ENCODE data around the gene RTP4. TPM values are rescaled to one million over a fixed set of nuclear protein-coding genes. Genes with fewer than 3 reads are reported as not detected.

RTP4 gene
- total RNA-seq, 1 donor from 2014 or later = not detected

DNA sequence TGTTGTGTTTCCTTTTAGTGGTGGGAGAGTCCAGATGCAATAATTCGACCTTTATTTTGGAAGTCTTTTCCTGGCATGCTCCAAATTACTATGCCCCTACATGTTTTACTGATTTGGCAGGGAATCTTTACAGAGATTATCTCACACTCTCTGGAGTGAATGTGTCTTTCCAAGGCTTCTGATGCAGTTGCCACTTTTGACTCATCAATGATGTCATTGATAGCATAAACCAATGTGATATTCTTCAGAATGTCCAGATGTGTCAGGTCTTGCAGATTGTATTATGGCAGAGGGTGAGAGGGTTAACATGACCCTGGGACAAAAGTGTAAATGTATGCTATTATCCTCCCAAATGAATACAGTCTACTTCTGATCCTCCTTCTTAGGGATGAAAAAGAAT, 9.7 kb downstream of the RTP4 start:
- no peak for DNase-seq
- no peak overlapping the region for H3K27ac Mint-ChIP-seq (ENCODE audit: unreplicated experiment)
- H3K9me3 Mint-ChIP-seq (ENCODE audit: unreplicated experiment) = peaks cover 2% of the 10 kb centered on the region
- no peak overlapping the region for H3K4me3 Mint-ChIP-seq (ENCODE audit: unreplicated experiment)
- no peaks in the 10 kb centered on the region for H3K36me3 Mint-ChIP-seq (ENCODE audit: unreplicated experiment)
- TF ChIP-seq, protein P1, sequence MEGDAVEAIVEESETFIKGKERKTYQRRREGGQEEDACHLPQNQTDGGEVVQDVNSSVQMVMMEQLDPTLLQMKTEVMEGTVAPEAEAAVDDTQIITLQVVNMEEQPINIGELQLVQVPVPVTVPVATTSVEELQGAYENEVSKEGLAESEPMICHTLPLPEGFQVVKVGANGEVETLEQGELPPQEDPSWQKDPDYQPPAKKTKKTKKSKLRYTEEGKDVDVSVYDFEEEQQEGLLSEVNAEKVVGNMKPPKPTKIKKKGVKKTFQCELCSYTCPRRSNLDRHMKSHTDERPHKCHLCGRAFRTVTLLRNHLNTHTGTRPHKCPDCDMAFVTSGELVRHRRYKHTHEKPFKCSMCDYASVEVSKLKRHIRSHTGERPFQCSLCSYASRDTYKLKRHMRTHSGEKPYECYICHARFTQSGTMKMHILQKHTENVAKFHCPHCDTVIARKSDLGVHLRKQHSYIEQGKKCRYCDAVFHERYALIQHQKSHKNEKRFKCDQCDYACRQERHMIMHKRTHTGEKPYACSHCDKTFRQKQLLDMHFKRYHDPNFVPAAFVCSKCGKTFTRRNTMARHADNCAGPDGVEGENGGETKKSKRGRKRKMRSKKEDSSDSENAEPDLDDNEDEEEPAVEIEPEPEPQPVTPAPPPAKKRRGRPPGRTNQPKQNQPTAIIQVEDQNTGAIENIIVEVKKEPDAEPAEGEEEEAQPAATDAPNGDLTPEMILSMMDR (IDR thresholded peaks at IDR 0.05; ENCODE audit: partially characterized antibody, unreplicated experiment) = no peak
- H3K4me1 Mint-ChIP-seq (ENCODE audit: low read depth, unreplicated experiment) = peaks cover 7% of the 10 kb centered on the region
- peaks cover 2% of the 10 kb centered on the region for H3K27me3 Mint-ChIP-seq (ENCODE audit: unreplicated experiment)

DNA sequence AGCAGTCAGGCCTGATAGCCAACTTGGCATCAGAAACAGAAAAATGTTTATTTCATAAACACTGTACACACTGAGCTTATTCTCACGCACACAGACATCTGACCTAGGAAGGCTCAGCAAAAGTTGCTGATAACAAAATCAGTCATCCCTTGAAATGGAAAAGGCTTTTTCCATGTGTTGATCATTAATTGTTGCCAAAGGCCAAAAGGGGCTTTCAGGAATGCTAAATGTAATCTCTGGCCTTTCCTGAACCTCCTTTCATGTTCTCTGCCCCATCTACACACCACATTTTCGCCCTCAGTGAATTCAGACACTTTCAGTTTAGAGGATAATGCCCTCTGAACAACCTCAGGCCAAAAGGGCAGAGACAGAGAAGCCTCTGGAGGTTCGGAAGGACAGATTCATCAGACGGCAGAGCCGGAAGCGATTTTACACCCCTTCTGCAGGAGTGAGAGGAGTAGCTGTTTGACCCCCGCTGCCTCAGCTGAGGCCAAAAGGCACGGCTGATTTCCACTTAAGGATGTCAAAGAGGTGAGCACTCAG, 14.5 kb downstream of the RTP4 start:
- peak; percentile 49 for DNase-seq
- H3K36me3 Mint-ChIP-seq (ENCODE audit: unreplicated experiment) = no peaks in the 10 kb centered on the region
- H3K27me3 Mint-ChIP-seq (ENCODE audit: unreplicated experiment) = peaks cover 7% of the 10 kb centered on the region
- H3K9me3 Mint-ChIP-seq (ENCODE audit: unreplicated experiment) = no peaks in the 10 kb centered on the region
- H3K4me1 Mint-ChIP-seq (ENCODE audit: low read depth, unreplicated experiment) = peaks cover 21% of the 10 kb centered on the region
- TF ChIP-seq, protein P1 (IDR thresholded peaks at IDR 0.05; ENCODE audit: partially characterized antibody, unreplicated experiment) = no peak
- H3K27ac Mint-ChIP-seq (ENCODE audit: unreplicated experiment) = peak overlapping the region; percentile 45
- H3K4me3 Mint-ChIP-seq (ENCODE audit: unreplicated experiment) = peak overlapping the region; percentile 43

DNA sequence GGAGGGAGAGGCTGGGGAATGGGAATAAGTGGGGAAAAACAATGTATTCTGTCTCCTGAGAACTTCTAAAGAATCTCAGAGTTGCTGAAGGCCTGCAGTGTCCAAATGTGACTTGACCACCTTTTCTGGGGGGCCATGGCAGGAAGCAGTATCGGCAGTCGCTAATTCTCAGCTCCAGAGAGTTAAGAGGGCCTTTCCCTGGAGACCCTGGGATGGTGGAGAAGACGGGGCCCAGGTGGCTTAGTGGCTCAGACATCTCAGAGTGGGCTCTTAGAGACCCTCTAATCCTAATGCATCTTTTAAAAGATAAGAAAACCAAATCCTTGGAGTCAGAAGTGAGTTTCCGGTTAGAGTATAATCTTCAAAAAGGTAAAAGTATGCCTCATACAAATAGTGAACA, 15.1 kb downstream of the RTP4 start:
- peak; percentile 56 for DNase-seq
- Mint-ChIP-seq H3K36me3 (ENCODE audit: unreplicated experiment) (no peaks in the 10 kb centered on the region), H3K4me3 (ENCODE audit: unreplicated experiment) (peak overlapping the region; percentile 43), H3K9me3 (ENCODE audit: unreplicated experiment) (no peaks in the 10 kb centered on the region), H3K27ac (ENCODE audit: unreplicated experiment) (no peak overlapping the region), H3K4me1 (ENCODE audit: low read depth, unreplicated experiment) (peaks cover 21% of the 10 kb centered on the region), H3K27me3 (ENCODE audit: unreplicated experiment) (peaks cover 7% of the 10 kb centered on the region)
- TF ChIP-seq, protein P1 (IDR thresholded peaks at IDR 0.05; ENCODE audit: partially characterized antibody, unreplicated experiment) = no peak

DNA sequence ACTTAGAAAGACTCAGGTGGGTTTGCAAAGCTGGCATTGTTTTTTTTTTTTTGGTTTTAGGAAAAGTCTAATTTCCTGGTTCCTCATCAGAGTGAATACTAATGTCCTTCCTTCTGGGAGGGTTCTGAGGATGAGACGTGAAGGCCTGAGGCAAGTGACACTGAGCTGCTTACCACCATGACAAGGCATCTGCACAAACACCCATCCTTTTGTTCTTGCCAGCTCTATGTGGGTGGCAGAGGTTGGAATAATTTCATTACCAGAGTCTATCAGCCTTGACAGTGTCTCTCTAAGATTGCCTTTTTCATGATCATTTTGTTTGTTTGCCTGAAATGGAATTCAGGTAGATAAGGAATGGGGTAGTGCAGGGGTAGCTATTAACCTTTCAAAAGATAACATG, 17.1 kb downstream of the RTP4 start:
- Mint-ChIP-seq H3K4me3 (ENCODE audit: unreplicated experiment) (no peak overlapping the region), H3K27me3 (ENCODE audit: unreplicated experiment) (peaks cover 6% of the 10 kb centered on the region), H3K36me3 (ENCODE audit: unreplicated experiment) (no peaks in the 10 kb centered on the region), H3K4me1 (ENCODE audit: low read depth, unreplicated experiment) (peaks cover 21% of the 10 kb centered on the region), H3K9me3 (ENCODE audit: unreplicated experiment) (no peaks in the 10 kb centered on the region), H3K27ac (ENCODE audit: unreplicated experiment) (no peak overlapping the region)
- TF ChIP-seq, protein P1 (IDR thresholded peaks at IDR 0.05; ENCODE audit: partially characterized antibody, unreplicated experiment) = no peak
- DNase-seq = no peak

DNA sequence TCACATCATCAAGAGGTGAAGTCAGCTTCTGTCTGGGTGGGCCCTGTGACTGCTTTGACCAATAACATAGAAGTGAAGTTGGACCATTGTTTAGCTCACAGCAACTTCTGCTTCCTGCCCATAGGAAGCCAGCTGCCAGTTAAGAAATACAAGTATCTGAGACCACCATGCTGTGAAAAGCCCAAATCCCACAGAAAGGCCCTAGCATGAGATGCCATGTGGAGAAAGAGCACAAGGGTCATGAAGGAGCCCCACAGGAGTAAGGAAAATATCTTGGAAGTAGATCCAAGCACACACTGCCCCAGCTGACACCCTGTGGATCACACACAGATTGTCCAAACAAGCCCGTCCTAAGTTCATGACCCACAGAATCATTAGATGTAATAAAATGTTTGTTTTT, 28.5 kb downstream of the RTP4 start:
- H3K4me1 Mint-ChIP-seq (ENCODE audit: low read depth, unreplicated experiment) = peaks cover 3% of the 10 kb centered on the region
- H3K9me3 Mint-ChIP-seq (ENCODE audit: unreplicated experiment) = no peaks in the 10 kb centered on the region
- TF ChIP-seq, protein P1 (IDR thresholded peaks at IDR 0.05; ENCODE audit: partially characterized antibody, unreplicated experiment) = no peak
- peaks cover 2% of the 10 kb centered on the region for H3K27me3 Mint-ChIP-seq (ENCODE audit: unreplicated experiment)
- H3K27ac Mint-ChIP-seq (ENCODE audit: unreplicated experiment) = no peak overlapping the region
- H3K4me3 Mint-ChIP-seq (ENCODE audit: unreplicated experiment) = no peak overlapping the region
- H3K36me3 Mint-ChIP-seq (ENCODE audit: unreplicated experiment) = no peaks in the 10 kb centered on the region
- no peak for DNase-seq
